K562 (cell line): ENCODE data around the gene CABYR. TPM values are rescaled to one million over a fixed set of nuclear protein-coding genes. Genes with fewer than 3 reads are reported as not detected.

Experiments
- ATAC-seq: fragments of 200-7000 bp; cut with Tn5 transposase; 3 replicates; pipeline ENCODE4 v1.9.1; 2020; ENCODE audit warnings: moderate library complexity
- BruUV-seq: library from RNA; stranded (reverse); fragments of 400-500 nt; replicated peaks from 2 replicates; lab custom pipeline; 2021; lab: Mats Ljungman, UMichigan
- CTCF ChIA-PET: fragments of 300-600 bp; formaldehyde crosslinking; extraction: SDS; loops from one replicate; lab custom pipeline; 2021; ENCODE audit warnings: low intra/inter-chr PET ratio; lab: Yijun Ruan, JAX
- POLR2A ChIA-PET: fragments of 300-600, 350-650 bp; sonication (Branson Sonifier 250); formaldehyde crosslinking; extraction: SDS; loops from one replicate; lab custom pipeline; 2021; ENCODE audit warnings: antibody characterized with exemption, inconsistent platforms; lab: Yijun Ruan, JAX
- DNase-seq, 4 experiments: peaks; one replicate each; pipeline versions ENCODE4 v3.0.0 to v3.0.0-alpha.2; 2011 to 2018; ENCODE audit warnings: low spot score in 3 of 4, mixed read lengths in 3 of 4; ENCODE audit errors: extremely low read depth in 1 of 4
- FAIRE-seq: peaks from 2 replicates; lab custom pipeline; 2011; peaks lifted over from hg19 to GRCh38; lab: Jason Lieb, UNC
- H2AFZ ChIP-seq: 2 replicates; pipeline ENCODE4 v1.6.0; 2011; ENCODE audit warnings: low read depth, low read length, control low read depth, inconsistent platforms
- H3K27ac ChIP-seq: fragments of 200-600 bp; 3 replicates; pipeline ENCODE4 v1.8.0; 2011; ENCODE audit warnings: low read depth, mild to moderate bottlenecking, control low read depth, inconsistent platforms, low read length, moderate library complexity, mixed read lengths; ENCODE audit errors: extremely low read depth
- H3K27me3 ChIP-seq, 2 experiments: fragments of 300-600 bp in 1 of 2; 2 replicates in 1 of 2; 3 replicates in 1 of 2; pipeline versions ENCODE4 v1.6.0 to v1.8.0; 2011; ENCODE audit warnings: inconsistent platforms in 2 of 2, low read length in 2 of 2, mild to moderate bottlenecking in 1 of 2, mixed read lengths in 1 of 2, moderate library complexity in 1 of 2; ENCODE audit not compliant: control insufficient read depth in 2 of 2, insufficient read depth in 2 of 2
- H3K36me3 ChIP-seq: fragments of 300-600 bp; 3 replicates; pipeline ENCODE4 v1.8.0; 2011; ENCODE audit warnings: mild to moderate bottlenecking, low read length, inconsistent platforms; ENCODE audit not compliant: control insufficient read depth, insufficient read depth
- H3K4me1 ChIP-seq, 2 experiments: fragments of 200-600 bp in 1 of 2; replicated peaks in 1 of 2; 2 replicates in 1 of 2; 3 replicates in 1 of 2; pipeline versions ENCODE4 v1.5.1 to v1.8.0; 2011; ENCODE audit warnings: inconsistent platforms in 2 of 2, low read length in 2 of 2, mild to moderate bottlenecking in 1 of 2, mixed read lengths in 1 of 2, moderate library complexity in 1 of 2; ENCODE audit not compliant: control insufficient read depth in 2 of 2, insufficient read depth in 2 of 2
- H3K4me2 ChIP-seq: 2 replicates; pipeline ENCODE4 v1.6.1; 2011; ENCODE audit warnings: low read length, control low read depth, inconsistent platforms, mixed read lengths; ENCODE audit not compliant: insufficient read depth
- H3K4me3 ChIP-seq: fragments of 200-600 bp; sonication (generic), shearing (Covaris generic); 2 replicates; pipeline ENCODE4 v1.5.1; 2016; ENCODE audit warnings: control low read depth, inconsistent platforms
- H3K79me2 ChIP-seq: fragments of 200-600 bp; 3 replicates; pipeline ENCODE4 v1.8.0; 2011; ENCODE audit warnings: low read length, inconsistent platforms; ENCODE audit not compliant: control insufficient read depth, insufficient read depth
- H3K9ac ChIP-seq, 2 experiments: 2 replicates each; pipeline versions ENCODE4 v1.6.0 to v1.6.1; 2011; ENCODE audit warnings: low read depth in 2 of 2, low read length in 2 of 2, control low read depth in 1 of 2, inconsistent platforms in 1 of 2, mild to moderate bottlenecking in 1 of 2, mixed read lengths in 1 of 2; ENCODE audit not compliant: insufficient read depth in 1 of 2
- H3K9me1 ChIP-seq: one replicate; pipeline ENCODE4 v1.6.0; 2011; ENCODE audit warnings: inconsistent platforms, mild to moderate bottlenecking, low read length, moderate library complexity; ENCODE audit not compliant: control insufficient read depth, insufficient read depth
- H3K9me3 ChIP-seq: replicated peaks from 2 replicates; pipeline ENCODE4 v1.5.1; 2011; ENCODE audit warnings: low read depth, low read length, inconsistent platforms; ENCODE audit not compliant: control insufficient read depth, insufficient read depth
- H4K20me1 ChIP-seq: replicated peaks from 2 replicates; pipeline ENCODE4 v1.6.1; 2011; ENCODE audit warnings: low read length, inconsistent platforms, mixed read lengths; ENCODE audit not compliant: control insufficient read depth, insufficient read depth
- KHSRP ChIP-seq: fragments of 450-650 bp; IDR thresholded peaks from 2 replicates; pipeline ENCODE4 v1.6.1; 2017
- NCOA6 ChIP-seq: fragments of 450-650 bp; IDR thresholded peaks from 2 replicates; pipeline ENCODE4 v1.6.1; 2017; ENCODE audit warnings: mild to moderate bottlenecking
- NFE2L1 ChIP-seq: fragments of 450-650 bp; IDR thresholded peaks from 2 replicates; pipeline ENCODE4 v1.6.1; 2016; ENCODE audit warnings: missing genetic modification characterization, low read depth, mild to moderate bottlenecking, missing compliant biosample characterization, moderate library complexity, borderline replicate concordance
- PHB ChIP-seq: fragments of 250-450 bp; sonication (Bioruptor Pico); IDR thresholded peaks from 2 replicates; pipeline ENCODE4 v1.5.0; 2021
- RBM34 ChIP-seq: fragments of 200-400 bp; formaldehyde crosslinking; IDR thresholded peaks from 2 replicates; pipeline ENCODE4 v1.6.1; 2018; ENCODE audit warnings: low read length, borderline replicate concordance; ENCODE audit not compliant: insufficient read depth
- SNIP1 ChIP-seq: fragments of 450-650 bp; IDR thresholded peaks from 2 replicates; pipeline ENCODE4 v1.7.1; 2017; ENCODE audit warnings: low read depth, mild to moderate bottlenecking
- SP1 ChIP-seq: sonication (generic); formaldehyde crosslinking; IDR thresholded peaks from 2 replicates; pipeline ENCODE4 v1.8.1; 2022; ENCODE audit warnings: mild to moderate bottlenecking, missing genetic modification reagents
- ZNF23 ChIP-seq: fragments of 250-450 bp; sonication (Bioruptor Pico); IDR thresholded peaks from 2 replicates; pipeline ENCODE4 v1.4.0; 2020; ENCODE audit warnings: mild to moderate bottlenecking
- ZNF239 ChIP-seq: fragments of 250-450 bp; sonication (Bioruptor Pico); IDR thresholded peaks from 2 replicates; pipeline ENCODE4 v1.4.0; 2020; ENCODE audit warnings: mild to moderate bottlenecking
- ZNF644 ChIP-seq: fragments of 200-800 bp; sonication (Bioruptor generic); IDR thresholded peaks from 2 replicates; pipeline ENCODE4 v1.6.1; 2016; ENCODE audit warnings: low read depth, missing genetic modification characterization, missing compliant biosample characterization
- whole genome bisulfite sequencing: fragments of 100-300 bp; shearing (Covaris generic); methylation state at CpG from one replicate; pipeline ENCODE4 v1.1.6; 2016; ENCODE audit warnings: low coverage, mixed read lengths; ENCODE audit not compliant: insufficient coverage; ENCODE audit errors: missing lambda C conversion rate; 5-methylcytosine and 5-hydroxymethylcytosine counted together
- in situ Hi-C: fragments of 300-500 bp; cut with MboI; formaldehyde crosslinking; loops from 4 replicates; pipeline ENCODE4 v1.15.0; 2018; ENCODE audit warnings: inconsistent platforms, mixed read lengths
- intact Hi-C: fragments of 100-400 bp; cut with micrococcal nuclease; formaldehyde crosslinking; loops from 2 replicates; pipeline ENCODE4 v1.14.2; 2022
- polyA plus RNA-seq, 8 experiments: library from polyadenylated mRNA; depleted of rRNA in 4 of 8; stranded (reverse) in 5 of 8; unstranded in 3 of 8; fragments of >200 nt; fragmentation: Nextera tagmentation in 2 of 8; fragmentation: Illumina TruSeq in 1 of 8; extraction: Ambion mirVana in 2 of 8; extraction: Trizol in 1 of 8; gene quantifications; 2 replicates each; pipeline versions ENCODE4 v1.2.1 to v1.2.3, GENCODE V29; 2011 to 2014; ENCODE audit warnings: inconsistent platforms in 1 of 8, missing spikeins in 1 of 8
- total RNA-seq, 7 experiments: library from RNA; depleted of rRNA in 6 of 7; stranded (reverse); fragments of >200 nt in 6 of 7; fragmentation: Illumina TruSeq in 2 of 7; extraction: Trizol in 2 of 7; gene quantifications; 2 replicates each; pipeline versions ENCODE4 v1.2.1 to v1.2.3, GENCODE V29; 2011 to 2021; ENCODE audit warnings: low replicate concordance in 1 of 7
- TF ChIP-seq, protein P1 (sequence below): fragments of 250-450 bp; sonication (Bioruptor Pico); IDR thresholded peaks from 2 replicates; pipeline ENCODE4 v1.5.0; 2021
- TF ChIP-seq, protein P2 (sequence below): fragments of 250-450 bp; sonication (Bioruptor Pico); IDR thresholded peaks from 2 replicates; pipeline ENCODE4 v1.8.0; 2022; ENCODE audit warnings: inconsistent platforms

Gene CABYR
- total and polyA plus RNA-seq, 9 of the 15 experiments (the other 6 are each of a cell fraction or from before 2014, with no cell fraction given) = not detected

DNA sequence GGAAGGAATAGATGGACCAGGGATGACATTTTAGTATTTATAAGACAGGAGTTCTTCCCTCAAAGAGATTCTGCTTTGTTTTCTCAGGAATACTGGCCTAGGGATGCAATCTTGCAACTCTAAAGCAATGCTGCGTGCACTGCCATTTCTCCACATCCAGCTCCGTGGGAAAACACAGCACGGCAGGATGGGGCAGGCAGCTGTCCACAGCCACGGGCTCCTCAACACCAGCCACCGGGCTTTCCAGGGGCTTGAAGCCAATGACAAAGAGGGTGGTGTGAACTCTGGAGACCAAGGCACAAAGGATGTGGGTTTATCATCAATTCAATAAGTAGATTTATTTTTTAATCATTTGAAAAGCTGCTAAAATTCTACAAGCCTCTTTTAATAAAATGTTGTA is 49.3 kb downstream of the CABYR start:
- POLR2A ChIA-PET = interaction anchor here (1.6 kb wide), 1 partner anchor 11 kb away, joined by 5 read pairs; no protein-coding TSS in a partner anchor
- 0% methylated on average over 5 of the region's 5 CpGs for WGBS

DNA sequence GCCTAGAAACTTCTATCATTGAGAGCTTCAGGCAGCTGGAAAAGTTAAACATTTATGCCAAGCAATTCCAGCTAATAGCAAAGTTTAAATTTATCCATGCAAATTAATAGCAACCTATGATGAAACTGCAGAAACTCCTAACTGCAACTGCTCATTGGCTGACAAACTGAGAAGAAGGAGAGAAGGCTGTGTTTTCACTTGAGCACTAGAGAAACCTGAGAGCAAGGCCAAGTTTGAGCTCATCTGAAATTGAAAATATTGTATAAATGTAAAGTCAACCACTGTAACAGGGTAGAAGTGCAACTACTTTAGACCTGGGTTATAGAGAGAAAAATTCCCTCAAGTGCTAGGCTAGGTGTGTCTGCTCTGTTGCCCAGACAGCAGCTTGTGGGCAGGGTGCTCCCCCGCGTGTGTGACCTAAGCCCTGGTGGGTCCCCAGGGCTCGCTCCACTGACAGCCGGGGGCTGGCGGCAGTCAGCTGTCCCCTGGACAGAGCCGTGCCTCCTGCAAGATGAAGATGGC is 50.2 kb downstream of the CABYR start:
- Histone ChIP-seq H3K4me3 (no peak overlapping the region), H3K4me2 (no peak overlapping the region), H3K79me2 (no peaks in the 10 kb centered on the region), H3K27ac (no peak overlapping the region), H3K9me3 (no peaks in the 10 kb centered on the region), H3K36me3 (no peaks in the 10 kb centered on the region), H3K9me1 (no peaks in the 10 kb centered on the region), H3K9ac (no peak overlapping the region), H4K20me1 (no peaks in the 10 kb centered on the region), H3K27me3 (peaks cover 4 to 7% of the 10 kb centered on the region in 2 experiments; a peak in 2 of 5 replicates), H3K4me1 (no peaks in the 10 kb centered on the region), H2AFZ (no peak overlapping the region)
- no peak for DNase-seq
- in situ Hi-C loops (no loop called here), intact Hi-C loops (no loop called here)
- POLR2A ChIA-PET = interaction anchor here (0.7 to 1.6 kb wide), 3 partner anchors 8 to 160 kb away, joined by 3 to 5 read pairs (median 3); no protein-coding TSS in a partner anchor
- no TSS peak for BruUV-seq
- FAIRE-seq = no peak
- CTCF ChIA-PET = no interaction called here
- 0% methylated on average over 6 of the region's 6 CpGs for WGBS
- ATAC-seq = no peak
- TF ChIP-seq, protein P1, sequence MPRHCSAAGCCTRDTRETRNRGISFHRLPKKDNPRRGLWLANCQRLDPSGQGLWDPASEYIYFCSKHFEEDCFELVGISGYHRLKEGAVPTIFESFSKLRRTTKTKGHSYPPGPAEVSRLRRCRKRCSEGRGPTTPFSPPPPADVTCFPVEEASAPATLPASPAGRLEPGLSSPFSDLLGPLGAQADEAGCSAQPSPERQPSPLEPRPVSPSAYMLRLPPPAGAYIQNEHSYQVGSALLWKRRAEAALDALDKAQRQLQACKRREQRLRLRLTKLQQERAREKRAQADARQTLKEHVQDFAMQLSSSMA = no peak
- TF ChIP-seq SP1 (CRISPR knock-in tag) (no peak), ZNF239 (no peak), NCOA6 (no peak), ZNF644 (tag) (no peak), NFE2L1 (tag) (no peak), ZNF23 (CRISPR knock-in tag) (no peak), RBM34 (no peak), KHSRP (no peak), SNIP1 (no peak)
- TF ChIP-seq, protein P2, sequence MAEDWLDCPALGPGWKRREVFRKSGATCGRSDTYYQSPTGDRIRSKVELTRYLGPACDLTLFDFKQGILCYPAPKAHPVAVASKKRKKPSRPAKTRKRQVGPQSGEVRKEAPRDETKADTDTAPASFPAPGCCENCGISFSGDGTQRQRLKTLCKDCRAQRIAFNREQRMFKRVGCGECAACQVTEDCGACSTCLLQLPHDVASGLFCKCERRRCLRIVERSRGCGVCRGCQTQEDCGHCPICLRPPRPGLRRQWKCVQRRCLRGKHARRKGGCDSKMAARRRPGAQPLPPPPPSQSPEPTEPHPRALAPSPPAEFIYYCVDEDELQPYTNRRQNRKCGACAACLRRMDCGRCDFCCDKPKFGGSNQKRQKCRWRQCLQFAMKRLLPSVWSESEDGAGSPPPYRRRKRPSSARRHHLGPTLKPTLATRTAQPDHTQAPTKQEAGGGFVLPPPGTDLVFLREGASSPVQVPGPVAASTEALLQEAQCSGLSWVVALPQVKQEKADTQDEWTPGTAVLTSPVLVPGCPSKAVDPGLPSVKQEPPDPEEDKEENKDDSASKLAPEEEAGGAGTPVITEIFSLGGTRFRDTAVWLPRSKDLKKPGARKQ (CRISPR knock-in tag) = no peak

More for the DNA sequence above, 49.3 kb downstream of the CABYR start:
- H3K4me1 ChIP-seq = no peaks in the 10 kb centered on the region
- no peak overlapping the region for H2AFZ ChIP-seq
- intact Hi-C loops (no loop called here), in situ Hi-C loops (no loop called here)
- H4K20me1 ChIP-seq = no peaks in the 10 kb centered on the region
- TF ChIP-seq PHB = no peak
- no peak for FAIRE-seq
- no peak overlapping the region for H3K4me2 ChIP-seq
- H3K9me3 ChIP-seq = no peaks in the 10 kb centered on the region
- no peak overlapping the region for H3K9ac ChIP-seq
- H3K79me2 ChIP-seq = no peaks in the 10 kb centered on the region
- H3K27ac ChIP-seq = no peak overlapping the region
- CTCF ChIA-PET = no interaction called here
- H3K4me3 ChIP-seq = no peak overlapping the region
- H3K9me1 ChIP-seq = no peaks in the 10 kb centered on the region
- peaks cover 4 to 7% of the 10 kb centered on the region in 2 experiments; a peak in 2 of 5 replicates for H3K27me3 ChIP-seq
- no TSS peak for BruUV-seq
- no peaks in the 10 kb centered on the region for H3K36me3 ChIP-seq
- no peak for ATAC-seq
- DNase-seq = no peak
